Inferior parietal cortex (tissue), 1 donor: ENCODE results near the gene GLI1.
"Not testable (repeated sequence)": the region's sequence is repeated elsewhere in the genome, so short reads cannot be mapped to it uniquely, and the experiment has no call there.

Experiments
- DNase-seq: peaks from one replicate; pipeline ENCODE4 v3.0.0-alpha.2; 2016; ENCODE audit errors: extremely low spot score

Gene GLI1

DNA sequence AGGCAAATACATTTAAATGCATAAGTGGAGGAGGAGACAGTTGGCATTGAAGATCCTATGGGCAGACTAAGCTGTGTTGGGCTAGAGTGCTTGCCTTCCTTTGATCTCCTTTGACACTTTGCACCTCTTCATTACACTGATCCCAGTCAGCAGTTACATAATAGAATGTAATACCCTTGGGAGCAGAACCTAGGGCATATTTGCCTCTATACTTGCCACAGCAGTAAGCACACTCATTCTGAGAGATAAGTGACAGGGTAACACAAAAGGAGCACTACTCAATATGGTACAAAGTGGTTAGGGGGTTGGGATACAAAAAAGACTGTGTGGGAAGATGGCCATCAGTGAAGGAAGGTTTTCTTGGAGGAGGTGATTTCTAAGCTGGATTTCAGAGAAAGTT is 37.2 kb downstream of the GLI1 start:
- DNase-seq = no peak

DNA sequence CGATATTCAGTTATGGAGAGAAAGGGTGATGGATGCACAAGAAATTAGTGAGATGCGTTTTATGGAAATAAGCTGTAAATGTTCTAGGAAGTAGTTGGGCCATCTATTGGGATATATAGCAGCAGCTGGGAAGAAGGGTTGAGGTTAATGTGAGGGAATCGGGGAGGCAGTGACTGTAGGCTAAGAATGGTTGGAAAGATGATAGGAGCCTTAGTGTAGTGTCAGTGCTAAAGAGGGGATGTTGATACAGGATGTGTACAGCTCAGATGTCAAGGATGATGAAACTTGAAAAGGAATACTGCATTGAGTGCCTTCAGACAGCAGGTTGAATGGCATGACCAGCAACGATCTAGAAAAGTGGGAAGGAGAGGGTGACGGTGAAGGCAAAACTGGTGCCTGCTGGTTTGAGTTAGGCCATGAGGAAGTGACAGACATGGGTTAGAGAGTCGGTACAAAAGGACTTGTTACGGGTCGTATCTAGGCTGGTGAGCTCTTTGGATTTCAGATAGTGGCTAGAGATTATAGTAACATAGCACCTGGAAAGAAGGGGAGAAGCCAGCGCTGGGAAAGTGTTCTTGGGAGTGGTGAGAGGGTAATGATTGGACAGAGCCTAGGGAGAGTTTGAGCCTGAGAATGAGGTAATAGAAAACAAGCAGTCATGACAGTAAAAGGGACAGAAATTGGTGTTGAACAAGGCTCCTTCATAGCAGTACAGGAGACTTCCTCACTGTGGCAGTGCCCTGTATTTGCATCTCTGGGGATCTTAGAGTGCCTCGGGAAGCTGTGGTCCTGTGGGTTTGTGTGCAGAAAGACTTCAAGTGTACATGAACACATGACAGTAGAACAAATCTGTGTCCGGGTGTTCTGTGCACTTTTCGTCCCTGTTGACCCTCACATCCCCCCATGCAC is 37.9 kb downstream of the GLI1 start:
- no peak for DNase-seq

DNA sequence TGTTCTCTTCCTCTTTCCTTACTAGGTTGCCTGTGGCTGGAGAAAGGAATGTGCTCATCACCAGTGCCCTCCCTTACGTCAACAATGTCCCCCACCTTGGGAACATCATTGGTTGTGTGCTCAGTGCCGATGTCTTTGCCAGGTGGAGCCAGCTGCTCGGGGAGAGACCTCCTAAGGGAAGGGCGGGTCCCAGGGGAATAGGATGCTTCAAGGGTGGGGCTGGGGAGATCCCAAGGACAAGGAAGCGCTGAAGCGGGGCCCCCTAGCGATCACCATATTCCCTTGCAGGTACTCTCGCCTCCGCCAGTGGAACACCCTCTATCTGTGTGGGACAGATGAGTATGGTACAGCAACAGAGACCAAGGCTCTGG is 38.5 kb downstream of the GLI1 start:
- DNase-seq = no peak

DNA sequence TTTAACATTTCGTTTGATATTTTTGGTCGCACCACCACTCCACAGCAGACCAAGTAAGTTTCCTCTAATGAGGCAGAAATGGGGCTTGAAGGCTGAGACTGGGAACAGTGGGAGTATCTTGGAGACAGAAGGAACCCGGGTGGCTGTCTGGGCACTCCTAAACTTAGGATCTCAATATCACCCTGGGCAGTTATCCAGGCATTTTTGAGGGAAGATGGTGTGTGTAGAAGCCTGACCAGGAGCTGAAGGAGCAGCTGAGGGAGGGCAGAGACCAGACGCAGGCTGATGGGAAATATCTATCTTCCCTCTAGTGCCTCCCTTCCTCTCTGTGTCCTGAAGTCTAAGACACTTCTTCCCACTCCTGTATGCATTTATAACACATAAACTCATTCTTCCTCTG is 39.0 kb downstream of the GLI1 start:
- no peak for DNase-seq

DNA sequence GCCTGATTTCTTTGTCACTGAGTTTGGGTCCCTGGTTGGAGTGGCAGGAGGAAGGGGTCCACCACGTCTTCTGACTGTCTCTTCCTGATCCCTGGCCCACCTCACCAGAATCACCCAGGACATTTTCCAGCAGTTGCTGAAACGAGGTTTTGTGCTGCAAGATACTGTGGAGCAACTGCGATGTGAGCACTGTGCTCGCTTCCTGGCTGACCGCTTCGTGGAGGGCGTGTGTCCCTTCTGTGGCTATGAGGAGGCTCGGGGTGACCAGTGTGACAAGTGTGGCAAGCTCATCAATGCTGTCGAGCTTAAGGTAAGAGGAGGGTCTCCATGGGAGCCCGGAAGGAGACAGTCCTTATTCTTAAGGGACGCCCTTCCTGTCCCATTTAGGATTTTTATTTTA is 40.6 kb downstream of the GLI1 start:
- no peak for DNase-seq

DNA sequence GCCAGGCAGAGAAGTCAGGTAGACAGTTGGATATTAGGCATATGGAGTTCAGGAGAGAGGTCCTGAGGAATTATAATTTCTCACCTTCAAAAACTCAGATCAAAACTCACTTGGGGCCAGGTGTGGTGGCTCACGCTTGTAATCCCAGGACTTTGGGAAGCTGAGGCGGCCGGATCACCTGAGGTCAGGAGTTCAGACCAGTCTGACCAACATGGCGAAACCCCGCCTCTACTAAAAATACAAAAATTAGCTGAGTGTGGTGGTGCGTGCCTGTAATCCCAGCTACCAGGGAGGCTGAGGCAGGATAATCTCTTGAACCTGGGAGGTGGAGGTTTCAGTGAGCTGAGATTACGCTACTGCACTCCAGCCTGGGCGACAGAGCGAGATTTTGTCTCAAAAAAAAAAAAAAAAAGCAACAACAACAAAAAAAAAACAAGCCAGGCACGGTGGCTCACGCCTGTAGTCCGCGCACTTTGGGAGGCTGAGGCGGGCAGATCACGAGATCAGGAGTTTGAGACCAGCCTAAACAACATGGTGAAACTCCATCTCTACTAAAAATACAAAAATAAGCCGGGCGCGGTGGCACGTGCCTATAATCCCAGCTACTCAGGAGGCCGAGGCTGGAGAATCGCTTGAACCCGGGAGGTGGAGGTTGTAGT is 42.9 kb downstream of the GLI1 start:
- DNase-seq = not testable (repeated sequence)

DNA sequence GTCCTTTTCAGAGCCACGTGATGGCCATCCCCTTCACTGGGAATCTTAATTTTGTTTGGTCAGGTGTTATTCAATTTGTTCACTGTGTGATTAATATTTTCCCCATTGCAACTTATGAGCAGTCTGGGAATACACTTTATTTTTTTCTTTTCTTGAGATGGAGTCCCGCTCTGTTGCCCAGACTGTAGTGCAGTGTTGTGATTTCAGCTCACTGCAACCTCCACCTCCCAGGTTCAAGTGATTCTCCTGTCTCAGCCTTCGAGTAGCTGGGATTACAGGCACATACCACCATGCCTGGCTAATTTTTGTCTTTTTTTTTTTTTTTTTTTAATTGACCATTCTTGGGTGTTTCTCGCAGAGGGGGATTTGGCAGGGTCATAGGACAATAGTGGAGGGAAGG is 47.0 kb downstream of the GLI1 start:
- not testable (repeated sequence) for DNase-seq

DNA sequence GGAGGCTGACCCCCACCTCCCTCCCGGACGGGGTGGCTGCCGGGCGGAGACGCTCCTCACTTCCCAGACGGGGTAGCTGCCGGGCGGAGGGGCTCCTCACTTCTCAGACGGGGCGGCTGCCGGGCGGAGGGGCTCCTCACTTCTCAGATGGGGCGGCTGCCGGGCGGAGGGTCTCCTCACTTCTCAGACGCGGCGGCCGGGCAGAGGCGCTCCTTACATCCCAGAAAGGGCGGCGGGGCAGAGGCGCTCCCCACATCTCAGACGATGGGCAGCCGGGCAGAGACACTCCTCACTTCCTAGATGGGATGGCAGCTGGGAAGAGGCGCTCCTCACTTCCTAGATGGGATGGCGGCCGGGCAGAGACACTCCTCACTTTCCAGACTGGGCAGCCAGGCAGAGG is 48.2 kb downstream of the GLI1 start:
- not testable (repeated sequence) for DNase-seq

DNA sequence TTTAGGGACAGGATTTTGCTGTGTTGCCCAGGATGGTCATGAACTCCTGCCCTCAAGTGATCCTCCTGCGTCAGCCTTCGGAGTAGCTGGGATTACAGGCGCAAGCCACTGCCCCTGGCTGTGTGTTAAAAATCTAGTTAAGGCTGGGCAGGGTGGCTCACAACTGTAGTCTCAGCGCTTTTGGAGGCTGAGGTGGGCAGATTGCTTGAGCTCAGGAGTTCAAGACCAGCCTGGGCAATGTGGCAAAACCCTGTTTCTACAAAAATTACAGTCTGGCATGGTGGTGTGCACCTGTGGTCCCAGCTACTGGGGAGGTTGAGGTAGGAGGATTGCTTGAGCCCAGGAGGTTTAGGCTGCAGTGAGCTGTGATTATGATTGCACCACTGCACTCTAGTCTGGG is 51.6 kb downstream of the GLI1 start:
- DNase-seq = no peak

DNA sequence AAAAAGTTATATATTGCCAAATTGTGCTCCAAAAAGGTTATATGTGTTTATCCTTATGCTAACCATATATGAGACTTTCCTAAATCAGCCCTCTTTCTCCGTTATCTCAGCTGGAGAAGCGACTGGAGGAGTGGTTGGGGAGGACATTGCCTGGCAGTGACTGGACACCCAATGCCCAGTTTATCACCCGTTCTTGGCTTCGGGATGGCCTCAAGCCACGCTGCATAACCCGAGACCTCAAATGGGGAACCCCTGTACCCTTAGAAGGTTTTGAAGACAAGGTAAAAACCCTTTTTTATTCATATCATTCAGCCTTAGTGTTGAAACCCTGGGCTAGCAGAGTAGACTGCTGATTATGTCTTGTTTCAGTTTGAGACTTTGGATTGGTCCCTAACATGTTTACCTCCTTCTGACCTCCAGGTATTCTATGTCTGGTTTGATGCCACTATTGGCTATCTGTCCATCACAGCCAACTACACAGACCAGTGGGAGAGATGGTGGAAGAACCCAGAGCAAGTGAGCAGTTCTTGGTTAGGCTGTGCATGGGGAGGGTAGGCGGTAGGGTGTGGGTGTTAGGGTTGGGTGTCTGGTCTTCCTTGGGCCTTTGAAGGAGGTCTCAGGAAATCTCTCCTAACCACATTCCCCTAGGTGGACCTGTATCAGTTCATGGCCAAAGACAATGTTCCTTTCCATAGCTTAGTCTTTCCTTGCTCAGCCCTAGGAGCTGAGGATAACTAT is 52.2 kb downstream of the GLI1 start:
- no peak for DNase-seq

DNA sequence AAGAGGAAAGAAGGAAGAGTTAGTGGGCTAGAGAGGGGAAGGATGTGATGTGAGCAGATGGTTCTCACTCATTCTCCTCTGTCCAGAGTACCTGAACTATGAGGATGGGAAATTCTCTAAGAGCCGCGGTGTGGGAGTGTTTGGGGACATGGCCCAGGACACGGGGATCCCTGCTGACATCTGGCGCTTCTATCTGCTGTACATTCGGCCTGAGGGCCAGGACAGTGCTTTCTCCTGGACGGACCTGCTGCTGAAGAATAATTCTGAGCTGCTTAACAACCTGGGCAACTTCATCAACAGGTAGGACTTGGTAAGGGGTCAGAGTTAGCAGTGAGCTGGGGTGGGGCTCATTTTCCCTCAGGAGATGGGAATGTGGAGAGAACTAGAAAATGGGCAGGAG is 53.1 kb downstream of the GLI1 start:
- DNase-seq = no peak

DNA sequence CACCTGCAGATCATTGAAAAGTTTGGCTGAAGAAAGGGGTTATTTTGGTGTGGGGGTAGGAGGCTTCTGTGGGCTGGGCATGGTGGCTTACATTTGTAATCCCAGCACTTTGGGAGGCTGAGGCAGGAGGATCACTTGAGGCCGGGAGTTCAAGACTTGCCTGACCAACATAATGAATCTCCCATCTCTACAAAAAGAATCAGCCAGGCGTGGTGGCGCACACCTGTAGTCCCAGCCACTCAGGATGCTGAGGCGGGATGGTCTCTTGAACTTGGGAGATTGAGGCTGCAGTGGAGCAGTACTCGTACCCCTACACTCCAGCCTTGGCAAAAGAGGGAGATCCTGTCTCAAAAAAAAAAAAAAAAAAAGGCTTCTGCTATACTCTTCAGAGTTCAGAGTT is 53.7 kb downstream of the GLI1 start:
- no peak for DNase-seq

DNA sequence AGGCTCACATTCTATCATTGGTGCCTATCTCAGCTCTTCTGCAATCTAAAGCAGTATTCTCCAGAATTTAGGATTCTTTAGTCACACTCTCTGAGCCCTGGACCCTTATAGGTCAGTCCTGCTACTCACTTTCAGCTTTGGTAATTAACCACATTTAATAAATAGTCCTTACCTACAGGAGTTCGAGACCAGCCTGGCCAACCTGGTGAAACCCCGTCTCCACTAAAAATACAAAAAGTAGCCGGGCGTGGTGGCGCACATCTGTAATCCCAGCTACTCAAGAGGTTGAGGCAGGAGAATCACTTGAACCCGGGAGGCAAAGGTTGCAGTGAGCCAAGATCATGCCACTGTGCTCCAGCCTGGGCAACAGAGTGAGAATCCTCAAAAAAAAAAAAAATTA is 54.1 kb downstream of the GLI1 start:
- not testable (repeated sequence) for DNase-seq

DNA sequence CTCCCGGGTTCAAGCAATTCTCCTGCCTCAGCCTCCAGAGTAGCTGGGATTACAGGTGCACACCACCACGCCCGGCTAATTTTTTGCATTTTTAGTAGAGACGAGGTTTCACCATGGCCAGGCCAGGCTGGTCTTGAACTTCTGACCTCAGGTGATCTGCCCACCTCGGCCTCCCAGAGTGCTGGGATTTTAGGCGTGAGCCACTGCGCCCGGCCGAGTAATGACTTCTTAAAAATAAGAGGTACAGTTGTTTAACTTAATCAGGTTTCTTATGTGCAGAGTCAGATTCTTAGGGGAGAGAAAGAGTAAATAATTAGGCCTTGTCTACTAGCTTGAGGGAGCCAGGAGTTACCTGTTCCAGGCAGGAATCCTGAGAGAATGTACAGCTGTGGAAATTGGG is 54.7 kb downstream of the GLI1 start:
- not testable (repeated sequence) for DNase-seq

DNA sequence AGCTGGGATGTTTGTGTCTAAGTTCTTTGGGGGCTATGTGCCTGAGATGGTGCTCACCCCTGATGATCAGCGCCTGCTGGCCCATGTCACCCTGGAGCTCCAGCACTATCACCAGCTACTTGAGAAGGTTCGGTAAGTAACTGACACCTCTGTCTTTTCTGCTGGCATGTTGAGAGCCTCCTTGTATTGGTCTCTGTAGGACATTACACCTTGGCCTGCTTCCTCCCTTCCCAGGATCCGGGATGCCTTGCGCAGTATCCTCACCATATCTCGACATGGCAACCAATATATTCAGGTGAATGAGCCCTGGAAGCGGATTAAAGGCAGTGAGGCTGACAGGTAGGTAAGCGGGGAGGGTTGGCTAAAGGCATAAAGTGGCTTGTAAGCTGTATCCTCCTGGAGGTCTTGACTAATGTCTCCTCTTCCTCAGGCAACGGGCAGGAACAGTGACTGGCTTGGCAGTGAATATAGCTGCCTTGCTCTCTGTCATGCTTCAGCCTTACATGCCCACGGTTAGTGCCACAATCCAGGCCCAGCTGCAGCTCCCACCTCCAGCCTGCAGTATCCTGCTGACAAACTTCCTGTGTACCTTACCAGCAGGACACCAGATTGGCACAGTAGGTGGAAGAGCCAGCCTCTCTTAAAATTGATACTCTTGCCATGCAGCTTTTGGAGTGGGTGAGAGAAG is 55.3 kb downstream of the GLI1 start:
- DNase-seq = no peak

DNA sequence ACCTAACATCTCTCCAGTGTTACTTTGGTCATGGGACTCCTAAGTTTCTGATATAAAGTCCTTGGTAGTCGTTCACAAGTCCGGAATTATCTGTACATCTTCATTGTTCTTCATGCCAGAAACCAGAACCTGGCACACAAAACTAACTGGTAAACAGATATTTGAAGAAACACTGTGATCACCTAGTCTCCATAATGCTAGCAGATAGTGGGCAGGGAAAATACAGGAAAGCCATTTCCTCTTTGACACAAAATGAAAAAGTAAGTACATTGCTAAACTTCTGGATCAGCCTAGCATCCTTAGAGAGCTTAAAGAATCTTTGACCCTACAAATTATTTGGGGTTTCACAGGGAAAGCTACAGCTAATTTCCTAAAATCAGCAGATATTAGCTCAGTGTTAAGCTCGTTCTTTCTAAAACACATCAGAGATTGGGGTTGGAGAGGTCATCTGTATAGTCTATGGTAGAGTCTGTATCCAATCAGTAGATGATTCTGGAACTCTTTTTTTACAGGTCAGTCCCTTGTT is 55.9 kb downstream of the GLI1 start:
- DNase-seq = no peak

DNA sequence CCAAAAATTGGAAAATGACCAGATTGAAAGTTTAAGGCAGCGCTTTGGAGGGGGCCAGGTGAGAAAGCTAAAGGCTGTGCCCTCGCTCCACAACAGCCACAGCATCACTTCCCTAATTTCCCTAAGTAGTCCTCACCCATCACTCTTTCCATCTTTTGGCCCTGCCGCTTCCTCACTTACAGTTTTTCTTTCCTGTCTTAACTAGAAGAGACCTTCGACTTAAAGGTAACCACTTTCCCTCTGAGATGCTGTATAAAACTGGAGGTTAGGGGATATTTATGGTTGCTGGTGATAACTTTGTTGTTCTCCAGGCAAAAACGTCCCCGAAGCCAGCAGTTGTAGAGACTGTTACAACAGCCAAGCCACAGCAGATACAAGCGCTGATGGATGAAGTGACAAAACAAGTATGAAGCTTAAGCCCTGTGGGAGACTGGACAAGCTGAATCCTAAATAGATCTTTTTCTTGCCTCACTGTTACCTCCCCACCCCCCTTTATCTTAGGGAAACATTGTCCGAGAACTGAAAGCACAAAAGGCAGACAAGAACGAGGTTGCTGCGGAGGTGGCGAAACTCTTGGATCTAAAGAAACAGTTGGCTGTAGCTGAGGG is 56.5 kb downstream of the GLI1 start:
- DNase-seq = no peak

DNA sequence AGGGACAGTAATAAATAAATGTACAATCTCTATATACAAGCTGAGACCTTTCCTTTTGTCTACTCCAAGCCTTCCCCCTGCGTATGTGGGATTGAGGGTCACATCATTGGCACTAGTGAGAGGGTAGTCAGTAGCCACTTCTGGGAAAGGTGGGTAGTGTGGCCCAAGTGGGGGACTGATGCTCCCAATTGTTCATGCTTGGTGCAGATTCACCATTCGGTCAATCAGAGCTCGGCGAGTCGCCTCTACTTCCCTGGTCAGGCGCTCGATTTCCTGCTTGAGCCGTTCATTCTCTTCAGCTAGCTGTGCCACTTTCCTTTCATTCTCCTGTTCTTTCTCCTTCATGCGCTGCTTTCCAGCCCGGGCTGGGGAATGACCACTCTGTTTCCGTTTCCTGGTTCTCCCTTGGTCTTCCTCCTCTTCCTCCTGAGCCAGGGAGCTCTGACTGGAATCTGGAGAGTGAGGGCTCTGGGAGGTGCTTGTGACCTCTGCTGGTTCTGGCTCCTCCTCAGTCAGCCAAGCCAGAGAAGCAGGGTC is 57.1 kb downstream of the GLI1 start:
- no peak for DNase-seq

DNA sequence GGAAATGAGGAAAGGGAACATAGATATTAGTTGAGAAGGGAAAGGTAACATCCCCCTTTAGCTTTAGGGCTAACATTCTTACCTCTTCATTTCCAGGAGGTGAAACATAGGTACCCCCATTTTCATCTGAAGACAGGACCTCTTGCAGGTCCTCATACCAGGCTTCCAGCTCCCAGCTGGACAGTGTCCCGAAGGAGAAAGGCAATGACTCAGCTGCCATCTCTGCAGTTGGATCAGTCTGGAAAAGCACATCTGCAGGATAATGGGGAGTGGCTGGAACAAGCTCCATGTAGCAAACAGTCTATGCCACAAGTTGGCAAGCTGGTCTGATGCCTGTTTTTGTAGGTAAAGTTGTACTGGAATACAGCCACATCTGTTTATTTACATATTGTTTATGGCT is 57.6 kb downstream of the GLI1 start:
- no peak for DNase-seq

DNA sequence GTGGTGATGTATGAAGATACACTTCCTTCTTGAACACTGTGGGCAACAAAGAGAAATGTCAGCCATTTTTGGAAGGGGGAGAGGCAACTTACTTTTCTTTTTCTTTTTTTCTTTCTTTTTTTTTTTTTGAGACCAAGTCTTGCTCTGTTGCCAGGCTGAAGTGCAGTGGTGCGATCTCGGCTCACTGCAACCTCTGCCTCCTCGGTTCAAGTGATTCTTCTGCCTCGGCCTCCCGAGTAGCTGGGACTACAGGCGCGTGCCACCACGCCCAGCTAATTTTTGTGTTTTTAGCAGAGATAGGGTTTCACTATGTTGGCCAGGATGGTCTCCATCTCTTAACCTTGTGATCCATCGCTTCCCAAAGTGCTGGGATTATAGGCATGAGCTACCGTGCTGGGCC is 58.1 kb downstream of the GLI1 start:
- not testable (repeated sequence) for DNase-seq
